MM.1S (cell line): ENCODE data around the gene EMID1.

Experiments used
- EZH2 ChIP-seq: fragments of 300-600 bp; sonication (generic); optimal IDR thresholded peaks from 2 replicates; pipeline ENCODE3; 2017; ENCODE audit warnings: low read depth, mild to moderate bottlenecking, antibody characterized with exemption, low read length, mixed read lengths
- EZH2phosphoT487 ChIP-seq: fragments of 300-600 bp; sonication (generic); IDR thresholded peaks from 2 replicates; pipeline ENCODE4 v1.6.1; 2018; ENCODE audit warnings: antibody characterized with exemption, low read length
- TF ChIP-seq, protein P1 (sequence below): fragments of 300-600 bp; sonication (generic); IDR thresholded peaks from 2 replicates; pipeline ENCODE4 v1.5.1; 2016; ENCODE audit warnings: antibody characterized with exemption, low read length, mixed read lengths

- TF ChIP-seq EZH2 (no peak), EZH2phosphoT487 (no peak)
- TF ChIP-seq, protein P1, sequence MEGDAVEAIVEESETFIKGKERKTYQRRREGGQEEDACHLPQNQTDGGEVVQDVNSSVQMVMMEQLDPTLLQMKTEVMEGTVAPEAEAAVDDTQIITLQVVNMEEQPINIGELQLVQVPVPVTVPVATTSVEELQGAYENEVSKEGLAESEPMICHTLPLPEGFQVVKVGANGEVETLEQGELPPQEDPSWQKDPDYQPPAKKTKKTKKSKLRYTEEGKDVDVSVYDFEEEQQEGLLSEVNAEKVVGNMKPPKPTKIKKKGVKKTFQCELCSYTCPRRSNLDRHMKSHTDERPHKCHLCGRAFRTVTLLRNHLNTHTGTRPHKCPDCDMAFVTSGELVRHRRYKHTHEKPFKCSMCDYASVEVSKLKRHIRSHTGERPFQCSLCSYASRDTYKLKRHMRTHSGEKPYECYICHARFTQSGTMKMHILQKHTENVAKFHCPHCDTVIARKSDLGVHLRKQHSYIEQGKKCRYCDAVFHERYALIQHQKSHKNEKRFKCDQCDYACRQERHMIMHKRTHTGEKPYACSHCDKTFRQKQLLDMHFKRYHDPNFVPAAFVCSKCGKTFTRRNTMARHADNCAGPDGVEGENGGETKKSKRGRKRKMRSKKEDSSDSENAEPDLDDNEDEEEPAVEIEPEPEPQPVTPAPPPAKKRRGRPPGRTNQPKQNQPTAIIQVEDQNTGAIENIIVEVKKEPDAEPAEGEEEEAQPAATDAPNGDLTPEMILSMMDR = no peak
These were observed 39.5 kb upstream of the EMID1 start for GRCh38 chr22:29166180-29166579.
